Activated T-helper 1 cell treated with anti-CD3 and anti-CD28 coated beads, Interleukin-2, amount 50 U/mL, for 16 hours (primary cell): ENCODE measurements around the gene SIAH1.
"Not testable (repeated sequence)": the region's sequence is repeated elsewhere in the genome, so short reads cannot be mapped to it uniquely, and the experiment has no call there.

Experiments used
- DNase-seq, 2 donors: peaks; one replicate each; pipeline ENCODE4 v3.0.0-alpha.2; 2020; ENCODE audit warnings: low read depth in 1 of 2, low spot score in 1 of 2

The SIAH1 gene

DNA sequence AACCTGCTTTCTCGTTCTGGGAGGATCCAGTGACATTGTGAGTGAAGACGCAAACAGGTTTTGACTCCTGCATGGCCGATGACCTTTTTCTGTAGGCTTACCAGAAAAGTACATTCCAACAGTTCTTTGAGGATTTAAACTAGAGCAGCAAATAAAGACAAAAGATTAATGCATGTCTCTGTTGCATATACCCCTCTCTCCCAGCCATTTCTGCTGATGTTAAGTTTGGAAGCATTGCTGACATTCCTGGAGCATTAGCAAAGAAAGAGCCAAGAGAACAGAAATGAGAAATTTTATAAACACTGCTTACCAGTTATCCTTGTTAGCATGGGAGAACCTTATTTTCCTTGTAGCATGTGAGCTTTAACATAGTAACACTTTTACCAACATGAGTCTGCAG lies 49.3 kb downstream of the SIAH1 start:
- DNase-seq, result no peak

DNA sequence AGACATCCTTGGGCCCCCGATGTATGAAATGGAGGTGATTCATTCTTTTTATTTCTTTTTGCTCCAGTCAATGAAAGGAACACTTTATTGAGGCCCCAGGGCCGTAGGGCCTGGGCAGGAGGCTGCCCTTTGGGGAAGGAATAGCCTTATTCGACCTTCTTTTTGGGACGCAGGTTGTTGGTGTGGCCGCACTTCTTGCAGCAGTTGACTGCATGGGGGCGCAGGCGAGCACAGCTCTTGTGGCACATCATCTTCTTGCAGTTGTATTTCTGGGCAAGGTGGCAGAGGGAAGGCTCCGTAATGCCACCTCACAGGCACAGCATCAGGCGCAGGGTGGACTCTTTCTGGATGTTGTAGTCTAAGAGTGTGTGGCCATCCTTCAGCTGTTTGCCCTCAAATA lies 50.9 kb downstream of the SIAH1 start:
- DNase-seq, result no peak

DNA sequence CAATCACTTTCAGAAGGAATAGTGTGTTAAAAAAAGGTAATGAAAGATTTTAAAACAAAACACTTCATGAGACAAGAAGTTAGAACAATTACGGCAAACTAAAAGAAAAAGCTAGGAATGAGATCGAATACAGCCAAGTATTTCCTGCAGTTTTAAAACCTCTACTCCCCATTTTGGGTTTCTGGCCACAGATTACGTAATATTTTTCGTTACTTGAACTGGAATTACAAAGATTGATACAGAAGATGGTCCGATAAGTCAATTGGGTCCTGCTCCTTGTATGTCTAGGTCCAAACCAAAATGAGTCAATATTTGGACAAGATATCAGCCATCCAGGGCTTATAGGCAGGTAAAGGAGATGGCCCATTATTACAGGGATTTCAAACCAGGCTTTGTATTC lies 52.2 kb downstream of the SIAH1 start:
- no peak for DNase-seq

DNA sequence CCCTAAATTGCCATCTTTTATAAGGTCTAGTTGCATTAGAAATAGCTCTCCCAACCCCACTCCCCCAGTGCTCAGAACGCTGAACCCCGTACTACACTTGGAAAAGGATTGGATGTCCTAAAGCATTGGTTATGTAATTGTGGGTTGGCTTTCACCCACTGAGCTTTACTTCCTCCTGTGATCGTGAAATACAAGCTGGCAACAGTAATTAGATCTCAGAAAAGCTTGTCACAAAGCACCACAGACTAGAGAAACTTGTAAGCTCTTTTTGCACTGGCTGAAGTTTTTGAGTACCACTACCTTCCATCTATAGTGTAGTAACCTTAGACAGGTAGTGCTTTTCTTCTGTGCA lies 54.4 kb downstream of the SIAH1 start:
- DNase-seq, result no peak

DNA sequence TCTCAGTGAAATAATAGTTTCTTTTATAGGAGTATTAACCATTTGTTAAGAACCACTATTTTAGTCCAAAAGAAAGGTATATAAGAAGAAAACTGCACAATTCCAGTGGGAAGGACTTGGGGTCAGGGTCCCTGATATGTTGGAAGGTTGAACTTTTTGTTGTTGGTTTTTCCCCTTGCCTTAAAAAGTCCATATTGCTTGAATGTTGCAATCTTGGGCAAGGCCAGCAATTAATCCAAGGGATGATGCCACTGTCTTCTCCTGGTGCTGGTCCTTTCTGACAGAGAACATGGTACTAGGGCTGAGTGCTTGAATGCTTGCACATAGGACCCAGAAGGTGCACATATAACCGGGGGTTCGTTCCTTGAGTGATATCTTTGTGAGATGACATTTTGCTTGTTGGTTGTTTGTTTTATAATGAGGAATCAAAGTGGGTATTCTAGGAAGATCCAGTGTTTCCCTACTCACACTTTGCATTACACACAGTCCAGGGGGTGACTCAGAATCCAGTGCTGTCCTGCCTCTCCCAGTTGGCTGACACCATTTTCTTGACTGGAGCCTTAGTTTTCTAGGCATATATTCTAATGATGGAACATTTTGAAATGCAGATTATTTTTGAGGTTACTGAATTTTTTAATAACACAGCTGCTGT lies 54.9 kb downstream of the SIAH1 start:
- no peak for DNase-seq

DNA sequence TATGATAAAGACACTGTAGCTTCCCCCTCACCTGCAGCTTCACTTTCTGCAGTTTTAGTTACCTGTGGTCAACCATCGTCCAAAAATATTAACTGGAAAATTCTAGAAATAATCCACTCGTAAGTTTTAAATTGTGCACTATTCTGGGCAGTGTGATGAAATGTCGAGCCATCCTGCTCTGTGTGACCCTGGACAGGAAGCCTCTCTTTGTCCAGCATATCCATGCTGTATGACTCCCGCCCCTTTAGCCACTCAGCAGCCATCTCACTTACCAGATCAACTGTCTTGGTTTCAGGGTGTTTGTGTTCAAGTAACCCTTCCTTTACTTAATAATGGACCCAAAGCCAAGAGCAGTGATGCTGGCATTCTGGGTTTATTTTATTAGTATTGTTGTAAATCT lies 56.1 kb downstream of the SIAH1 start:
- DNase-seq, result no peak

DNA sequence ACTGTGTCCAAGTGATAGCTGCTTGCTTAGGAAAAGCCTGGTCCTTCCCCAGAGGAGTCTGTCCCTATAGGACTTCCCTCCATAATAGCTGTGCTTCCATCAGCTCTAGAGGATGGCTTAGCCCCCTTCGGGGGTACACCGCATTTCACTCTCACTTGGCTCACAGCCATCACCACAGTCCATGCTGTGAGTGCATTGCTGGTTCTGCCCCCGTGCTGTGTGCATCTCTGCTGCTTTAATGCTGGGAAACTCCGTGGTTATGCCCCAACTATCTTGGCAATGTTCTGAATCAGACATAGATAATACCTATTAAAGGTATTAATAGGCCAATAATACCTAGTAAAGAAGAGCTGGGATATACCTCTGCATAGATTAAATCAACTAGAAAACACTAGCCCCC lies 58.3 kb downstream of the SIAH1 start:
- no peak for DNase-seq

DNA sequence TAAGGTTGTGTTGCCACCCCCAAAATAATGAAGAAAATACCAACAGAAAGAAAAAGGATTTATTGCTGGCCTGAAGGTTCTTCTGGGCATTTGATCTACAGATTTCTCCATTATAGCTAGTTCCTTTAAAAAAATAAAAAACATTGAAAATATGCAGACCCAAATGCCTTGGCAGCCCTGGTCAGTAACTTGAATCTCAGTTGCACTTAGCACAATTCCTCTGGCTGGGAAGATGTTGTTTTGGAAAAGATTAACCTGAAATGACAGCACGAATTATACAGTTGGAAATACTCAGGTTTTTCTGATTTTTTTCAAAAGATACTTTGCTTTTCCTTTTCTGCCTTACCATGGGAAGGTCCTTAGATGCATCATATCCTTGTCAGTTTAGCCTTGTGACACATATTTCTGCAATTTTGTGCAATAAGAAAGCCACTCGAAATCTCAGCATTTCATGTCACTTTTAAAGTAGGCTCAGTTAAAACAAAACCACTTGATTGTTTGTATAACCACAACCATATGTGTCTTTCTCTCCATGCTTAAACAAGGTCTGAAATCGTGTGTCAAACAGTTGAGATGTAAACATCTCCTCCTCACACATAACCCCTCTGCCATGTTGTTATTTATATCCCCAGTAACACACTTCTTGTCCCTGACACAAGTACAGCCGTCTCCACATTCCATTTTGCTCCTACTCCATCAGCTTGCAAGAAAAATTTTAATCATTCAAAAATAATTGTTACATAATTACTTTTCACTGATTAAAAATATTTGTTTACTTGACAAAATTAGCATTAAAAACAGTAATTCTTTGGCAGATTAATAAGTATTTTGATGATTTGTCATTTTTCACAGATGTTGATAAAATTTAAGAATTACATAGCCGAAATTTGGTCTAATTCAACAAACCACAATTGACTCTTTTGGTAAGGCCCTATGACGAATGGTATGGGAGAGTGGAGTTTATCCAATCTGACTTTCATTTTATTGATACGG lies 61.1 kb downstream of the SIAH1 start:
- DNase-seq, result no peak

DNA sequence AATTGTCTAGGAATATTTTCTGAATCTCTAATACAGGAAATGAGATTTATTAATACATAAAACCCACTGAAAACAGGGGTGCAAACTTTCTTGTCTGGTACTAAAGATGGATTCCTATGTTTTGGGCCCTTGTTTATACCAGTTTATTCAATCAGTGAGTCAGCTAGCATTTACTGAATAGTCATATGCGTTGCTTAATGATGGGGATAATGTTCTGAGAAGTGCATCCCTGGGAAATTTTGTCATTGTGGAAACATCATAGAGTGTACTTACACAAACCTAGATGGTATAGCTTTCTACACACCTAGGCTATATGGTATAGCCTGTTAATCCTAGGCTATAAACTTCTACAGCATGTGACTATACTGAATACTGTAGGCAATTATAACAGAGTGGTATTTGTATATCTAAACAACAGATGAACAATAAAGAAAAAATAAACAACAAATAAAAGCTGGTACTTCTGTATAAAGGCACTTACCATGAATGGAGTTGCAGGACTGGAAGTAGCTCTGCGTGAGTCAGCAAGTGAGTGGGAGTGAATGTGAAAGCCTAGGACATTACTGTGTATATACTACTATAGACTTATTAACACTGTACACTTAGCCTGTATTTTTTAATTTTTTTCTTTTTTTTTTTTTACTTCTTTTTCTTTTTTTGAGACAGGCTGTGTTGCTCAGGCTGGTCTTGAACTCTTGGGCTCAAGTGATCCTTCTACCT lies 63.7 kb downstream of the SIAH1 start:
- DNase-seq, result no peak

DNA sequence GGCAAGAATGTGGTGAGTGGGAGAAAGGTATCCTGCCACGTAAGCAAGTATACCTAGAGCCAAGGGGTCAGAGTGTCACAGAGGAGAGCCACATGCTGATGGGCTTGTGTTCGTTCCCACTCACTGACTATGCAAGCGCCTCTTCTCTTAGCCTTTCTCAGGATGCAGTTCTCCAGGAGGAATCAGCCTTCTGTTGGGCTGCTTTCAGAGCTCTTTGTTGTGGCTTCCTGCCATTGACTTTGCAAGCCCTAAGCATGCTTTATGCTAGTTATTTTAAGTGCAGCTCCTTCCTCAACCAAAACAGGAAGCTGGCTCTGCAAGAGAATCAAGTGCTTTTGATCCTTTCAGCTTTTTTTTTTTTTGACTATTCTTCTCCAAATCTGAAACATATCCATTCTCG lies 66.6 kb downstream of the SIAH1 start:
- DNase-seq, result no peak

DNA sequence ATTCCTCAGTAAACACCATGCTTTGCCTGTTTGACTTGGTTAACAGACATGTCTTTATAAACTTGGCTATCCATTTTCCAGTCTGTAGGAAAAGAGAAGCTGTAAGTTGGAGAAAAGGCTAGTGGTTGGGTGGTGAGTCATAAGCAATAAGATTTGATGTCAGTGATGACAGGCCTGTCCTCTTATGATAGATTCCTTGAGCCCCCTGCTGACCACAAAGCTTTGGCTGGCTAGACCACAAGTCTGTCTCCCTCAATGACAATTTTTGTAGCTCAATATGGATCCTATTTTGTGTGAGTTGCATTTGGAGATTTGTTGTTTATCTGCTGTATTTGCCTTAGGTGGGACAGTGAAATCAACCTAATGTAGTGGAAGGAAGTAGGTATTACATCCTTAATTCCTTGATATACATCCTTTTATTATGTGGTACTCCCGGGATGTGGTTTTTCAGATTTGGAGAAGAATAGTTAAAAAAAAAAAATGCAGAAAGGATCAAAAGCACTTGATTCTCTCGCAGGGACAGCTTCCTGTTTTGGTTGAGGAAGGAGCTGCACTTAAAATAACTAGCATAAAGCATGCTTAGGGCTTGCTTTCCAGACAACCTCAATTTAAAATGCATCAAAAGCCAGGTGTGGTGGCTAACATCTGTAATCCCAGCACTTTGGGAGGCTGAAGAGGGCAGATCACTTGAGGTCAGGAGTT lies 67.4 kb downstream of the SIAH1 start:
- no peak for DNase-seq

DNA sequence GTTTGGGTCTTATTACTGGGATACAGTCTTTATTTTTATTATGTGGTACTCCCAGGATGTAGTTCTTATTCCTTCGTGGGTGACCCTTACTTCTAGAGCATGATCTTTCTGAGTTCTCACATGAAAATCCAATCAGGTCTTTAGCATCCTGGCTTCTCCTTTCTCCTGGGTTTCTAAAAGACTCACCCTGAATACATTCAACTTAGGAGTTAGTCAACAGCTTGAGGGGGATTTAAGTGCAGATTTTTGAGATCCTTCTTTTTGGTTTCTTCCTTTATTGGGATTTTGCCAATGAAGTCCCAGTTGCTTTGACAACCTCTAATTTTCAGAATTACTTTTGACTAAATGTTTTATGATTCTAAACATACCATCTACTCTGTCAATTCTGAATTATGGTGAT lies 68.2 kb downstream of the SIAH1 start:
- DNase-seq, result no peak

DNA sequence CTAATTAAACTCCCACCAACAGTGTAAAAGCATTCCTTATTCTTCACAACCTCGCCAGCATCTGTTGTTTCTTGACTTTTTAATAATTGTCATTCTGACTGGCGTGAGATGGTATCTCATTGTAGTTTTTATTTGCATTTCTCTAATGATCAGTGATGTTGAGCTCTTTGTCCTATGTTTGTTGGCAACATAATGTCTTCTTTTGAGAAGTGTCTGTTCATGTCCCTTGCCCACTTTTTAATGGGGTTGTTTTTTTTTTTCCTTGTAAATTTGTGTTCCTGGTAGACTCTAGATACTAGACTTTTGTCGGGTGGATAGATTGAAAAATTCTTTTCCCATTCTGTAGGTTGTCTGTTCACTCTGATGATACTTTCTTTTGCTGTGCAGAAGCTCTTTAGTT lies 71.3 kb downstream of the SIAH1 start:
- not testable (repeated sequence) for DNase-seq

DNA sequence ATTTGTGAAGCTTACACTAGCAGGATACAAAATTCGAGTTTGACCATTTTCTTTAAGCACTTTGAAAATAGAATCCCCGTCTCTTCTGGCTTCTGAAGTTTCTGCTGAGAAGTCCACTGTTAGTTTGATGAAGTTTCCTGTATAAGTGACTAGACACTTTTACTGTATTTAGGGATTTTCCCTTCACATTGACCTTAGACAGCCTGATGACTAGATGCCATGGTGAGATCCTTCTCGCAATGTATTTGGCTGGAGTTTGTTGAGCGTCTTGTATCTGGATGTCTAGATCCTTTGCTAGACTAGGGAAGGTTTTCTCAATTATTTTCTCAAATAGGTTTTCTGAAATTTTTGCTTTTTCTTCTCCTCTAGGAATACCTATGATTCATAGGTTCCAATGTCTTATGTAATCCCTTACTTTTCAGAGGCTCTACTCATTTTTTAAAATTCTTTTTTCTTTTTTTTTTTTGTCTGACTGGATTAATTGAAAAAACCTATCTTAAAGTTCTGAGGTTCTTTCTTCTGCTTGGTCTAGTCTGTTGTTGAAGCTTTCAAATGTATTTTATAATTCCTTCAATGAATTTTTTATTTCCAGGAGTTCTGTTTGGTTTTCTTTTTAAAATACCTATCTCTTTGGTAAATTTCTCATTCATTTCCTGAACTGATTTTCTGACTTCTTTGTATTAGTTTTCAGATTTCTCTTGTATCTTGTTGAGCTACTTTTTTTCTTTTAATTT lies 74.1 kb downstream of the SIAH1 start:
- DNase-seq, result no peak
